LNCaP clone FGC (cell line): Measurements from ENCODE around the gene SIGLEC11.

Source experiments
- DNase-seq: peaks from one replicate; pipeline ENCODE4 v3.0.0-alpha.2; 2011; ENCODE audit warnings: low read depth
- H3K4me3 ChIP-seq: 2 replicates; pipeline ENCODE4 v1.5.1; 2011; ENCODE audit warnings: mild to moderate bottlenecking, low read depth, low read length, control low read depth
- CTCF ChIP-seq: IDR thresholded peaks from 2 replicates; pipeline ENCODE4 v1.5.1; 2012; ENCODE audit warnings: mild to moderate bottlenecking; ENCODE audit not compliant: control insufficient read depth, insufficient read depth; ENCODE audit errors: extremely low read depth

The SIGLEC11 gene

DNA sequence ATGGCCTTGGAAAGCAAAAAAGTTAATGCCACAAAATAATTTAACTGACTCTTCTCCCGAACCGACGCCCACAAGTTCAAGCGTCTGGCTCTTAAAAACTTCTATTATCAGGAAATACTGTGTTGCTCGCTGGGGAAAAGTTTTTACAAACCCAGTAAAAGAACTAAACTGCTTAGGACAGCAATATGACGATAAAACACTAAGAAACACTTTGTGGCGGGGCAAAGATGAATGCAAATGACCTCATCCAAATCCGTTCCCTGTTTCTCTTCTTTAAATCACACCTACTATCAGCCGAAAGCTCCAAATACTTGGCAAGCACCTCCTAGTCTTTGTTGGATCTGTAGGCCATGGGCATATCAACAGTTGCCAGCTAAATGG, 4.9 kb downstream of the SIGLEC11 start:
- no peak overlapping the region for H3K4me3 ChIP-seq
- DNase-seq = no peak
- TF ChIP-seq CTCF = no peak

DNA sequence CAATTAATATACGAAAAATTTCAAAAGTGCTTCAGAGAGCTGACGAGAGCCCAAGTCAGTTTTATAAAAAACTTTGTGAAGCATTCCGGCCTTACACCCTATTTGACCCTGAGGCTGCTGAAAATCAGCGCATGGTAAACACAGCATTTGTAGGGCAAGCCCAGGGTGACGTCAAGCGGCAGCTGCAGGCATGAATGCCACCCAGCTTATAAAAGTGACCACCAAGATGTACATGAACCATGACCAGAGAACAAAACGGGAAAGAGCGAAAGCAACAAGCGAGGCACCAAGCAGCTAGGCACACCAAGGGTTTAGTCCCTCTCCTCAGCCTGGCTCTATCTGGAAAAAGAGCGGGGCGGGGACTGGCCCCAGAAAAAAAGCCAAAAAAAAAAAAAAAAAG, 6.0 kb downstream of the SIGLEC11 start:
- no peak for TF ChIP-seq CTCF
- no peak overlapping the region for H3K4me3 ChIP-seq

GRCh38 chr19:49954092-49954829, 6.7 kb downstream of the SIGLEC11 start:
- no peak for TF ChIP-seq CTCF
- H3K4me3 ChIP-seq = no peak overlapping the region
- DNase-seq = no peak

More for the DNA sequence above, 6.0 kb downstream of the SIGLEC11 start:
- DNase-seq = no peak

DNA sequence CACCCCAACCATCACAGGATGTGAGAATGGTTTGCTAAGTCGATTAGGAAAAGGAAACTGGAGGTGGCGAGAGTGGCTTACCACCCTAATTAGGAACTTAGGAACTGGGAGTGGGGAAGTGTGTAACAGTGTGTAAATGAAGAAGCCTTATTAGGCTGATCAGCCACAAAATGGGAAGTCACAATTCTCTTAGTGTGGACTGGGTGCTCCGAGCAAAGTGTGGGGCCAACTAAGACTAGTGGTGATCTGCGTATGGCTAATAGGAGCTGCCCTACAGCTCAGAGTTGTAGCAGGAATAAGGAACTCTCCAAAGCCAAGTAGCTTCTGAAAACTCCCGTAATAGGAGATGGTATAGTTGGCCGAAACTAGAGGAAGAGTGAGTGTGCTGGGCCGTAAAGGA, 7.6 kb downstream of the SIGLEC11 start:
- no peak for DNase-seq
- no peak overlapping the region for H3K4me3 ChIP-seq
- TF ChIP-seq CTCF = no peak

- H3K4me3 ChIP-seq = no peak overlapping the region
- TF ChIP-seq CTCF = no peak
- DNase-seq = no peak
Measured at GRCh38 chr19:49952906-49953305, 8.1 kb downstream of the SIGLEC11 start.

- no peak for DNase-seq
- no peak for TF ChIP-seq CTCF
- H3K4me3 ChIP-seq = no peak overlapping the region
Measured at GRCh38 chr19:49952479-49952836, 8.5 kb downstream of the SIGLEC11 start.
